ENCODE measurements around the gene PNN.
"Not testable (repeated sequence)": the region's sequence is repeated elsewhere in the genome, so short reads cannot be mapped to it uniquely, and the experiment has no call there.

PNN gene

DNA sequence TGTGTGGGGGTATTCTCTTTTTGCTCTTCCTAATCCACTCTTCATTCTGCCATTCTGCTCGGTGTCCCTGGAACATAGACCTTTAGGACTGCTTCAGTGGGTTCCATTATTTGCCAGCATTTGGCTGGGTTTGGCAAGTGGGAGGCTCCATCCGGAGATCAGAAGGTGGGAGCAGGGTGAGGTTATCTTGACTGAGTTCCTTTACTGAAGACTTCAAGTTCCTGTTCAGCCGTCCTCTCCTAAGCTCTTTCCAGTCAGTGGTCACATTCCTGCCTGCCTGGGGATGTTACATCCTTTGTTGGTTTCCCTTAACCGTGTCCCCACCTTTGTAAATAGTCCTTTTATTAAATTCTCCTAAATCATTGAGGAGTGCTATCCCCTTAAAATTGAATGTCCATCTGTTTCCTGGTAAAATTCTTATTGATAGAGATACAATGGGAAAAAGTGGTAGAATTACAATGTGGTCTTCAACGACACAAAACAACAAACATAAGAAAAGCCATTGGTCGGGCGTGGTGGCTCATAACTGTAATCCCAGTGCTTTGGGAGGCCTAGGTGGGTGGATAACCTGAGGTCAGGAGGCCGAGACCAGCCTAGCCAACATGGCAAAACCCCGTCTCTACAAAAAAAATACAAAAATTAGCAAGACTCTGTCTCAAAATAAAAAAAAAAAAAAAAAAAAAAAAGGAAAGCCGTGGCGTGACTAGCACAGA is 53.6 kb downstream of the PNN start:
- no peak for DNase-seq (ENCODE audit: low read depth in 1 of 2, low spot score in 1 of 2)

DNA sequence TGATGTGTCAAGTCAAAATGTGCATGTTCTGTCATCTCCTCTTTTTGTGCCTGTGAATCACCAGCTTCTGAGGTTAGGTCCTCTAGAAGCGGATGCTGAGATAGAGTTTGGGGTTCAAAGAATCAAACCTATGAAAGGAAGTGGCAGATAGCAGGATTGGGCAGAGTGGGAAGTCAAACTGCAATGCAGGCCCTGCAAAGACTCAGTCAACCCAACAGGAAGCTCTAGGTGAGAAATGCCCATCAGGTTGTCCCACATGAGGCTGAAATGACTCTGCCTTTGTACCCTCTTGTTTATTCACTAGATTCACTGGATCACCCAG is 54.1 kb downstream of the PNN start:
- peak in 1 of 2 donors; percentile 10 for DNase-seq (ENCODE audit: low read depth in 1 of 2, low spot score in 1 of 2)

DNA sequence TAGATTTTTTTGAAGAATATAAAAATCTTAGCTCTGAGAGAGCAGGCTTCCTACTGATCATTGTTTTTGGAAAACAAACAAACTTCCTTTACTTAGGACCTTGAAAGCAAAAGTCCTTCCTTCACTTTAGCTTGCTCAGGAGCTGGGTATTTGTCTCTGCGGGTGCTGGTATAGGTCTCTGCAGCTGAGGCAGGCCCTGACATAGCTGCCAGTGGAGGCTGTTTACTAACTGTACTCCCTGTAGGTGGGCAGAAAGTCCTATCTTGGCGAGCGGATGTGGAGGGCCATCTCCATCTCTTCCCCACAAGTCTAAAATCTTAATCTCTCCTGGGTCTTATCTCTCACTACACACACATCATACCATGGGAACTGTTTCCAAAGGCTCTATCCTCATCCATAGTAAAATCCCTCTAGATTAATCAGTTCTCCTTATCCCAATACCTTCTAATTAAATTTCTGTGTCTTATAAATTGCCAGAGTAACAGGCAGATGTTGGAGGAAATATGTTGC is 54.6 kb downstream of the PNN start:
- no peak for DNase-seq (ENCODE audit: low read depth in 1 of 2, low spot score in 1 of 2)

DNA sequence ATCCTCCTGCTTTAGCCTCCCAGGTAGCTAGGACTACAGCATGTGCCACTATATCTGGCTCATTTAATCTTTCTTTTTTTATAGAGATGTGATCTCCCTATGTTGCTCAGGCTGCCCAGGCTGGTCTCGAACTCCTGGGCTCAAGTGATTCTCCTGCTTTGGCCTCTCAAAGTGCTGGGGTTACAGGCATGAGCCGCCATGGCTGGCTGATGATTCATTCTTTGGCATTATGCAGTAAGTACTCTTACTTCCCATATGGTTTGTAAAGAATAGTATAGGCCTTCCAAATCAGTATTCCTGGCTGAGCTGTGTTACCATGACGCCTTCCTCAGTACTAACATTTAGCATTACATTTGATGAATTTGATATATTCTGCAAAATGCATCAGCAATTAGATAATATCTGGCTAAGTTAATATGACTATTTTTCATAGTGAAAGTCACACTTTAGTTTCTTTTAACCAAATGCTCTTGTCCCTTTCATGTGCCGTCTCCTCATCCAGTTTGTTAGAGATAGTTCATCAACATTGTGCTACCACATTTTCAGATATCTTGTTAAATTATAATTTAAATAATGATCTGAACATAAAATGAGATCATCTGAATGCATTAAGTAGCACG is 55.5 kb downstream of the PNN start:
- DNase-seq (ENCODE audit: low read depth in 1 of 2, low spot score in 1 of 2), result no peak

DNA sequence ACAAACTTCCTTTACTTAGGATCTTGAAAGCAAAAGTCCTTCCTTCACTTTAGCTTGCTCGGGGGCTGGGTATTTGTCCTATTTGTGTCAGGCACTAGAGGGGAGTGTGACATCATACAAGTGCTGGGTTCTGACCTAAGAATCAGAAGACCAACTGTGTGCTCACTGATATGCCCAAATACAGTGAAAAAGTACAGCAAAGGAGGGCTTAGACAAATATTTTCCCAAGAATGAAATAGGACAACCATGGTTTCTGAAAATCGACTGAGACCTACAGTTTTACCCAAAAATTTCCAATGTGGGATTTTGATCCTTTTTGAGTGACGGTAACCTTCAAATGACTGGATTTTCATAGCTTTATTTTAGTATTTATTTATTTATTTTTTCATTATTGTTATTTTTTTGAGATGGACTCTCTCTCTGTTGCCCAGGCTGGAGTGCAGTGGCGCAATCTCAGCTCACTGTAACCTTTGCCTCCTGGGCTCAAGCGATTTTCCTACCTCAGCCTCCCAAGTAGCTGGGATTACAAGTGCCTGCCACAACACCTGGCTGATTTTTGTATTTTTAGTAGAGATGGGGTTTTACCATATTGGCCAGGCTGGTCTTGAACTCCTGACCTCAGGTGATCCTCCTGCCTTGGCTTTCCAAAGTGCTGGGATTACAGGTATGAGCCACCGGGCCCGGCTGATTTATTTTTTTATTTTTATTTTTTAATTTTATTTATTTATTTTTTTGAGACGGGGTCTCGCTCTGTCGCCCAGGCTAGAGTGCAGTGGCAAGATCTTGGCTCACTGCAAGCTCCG is 56.9 kb downstream of the PNN start:
- DNase-seq (ENCODE audit: low read depth in 1 of 2, low spot score in 1 of 2), result not testable (repeated sequence)

All from stimulated activated CD4-positive, alpha-beta T cell treated with anti-CD3 and anti-CD28 coated beads, Interleukin-15, amount 100 ng/mL, for 1 hour (primary cell).